ENCODE data around the gene CNTD1.

DNA sequence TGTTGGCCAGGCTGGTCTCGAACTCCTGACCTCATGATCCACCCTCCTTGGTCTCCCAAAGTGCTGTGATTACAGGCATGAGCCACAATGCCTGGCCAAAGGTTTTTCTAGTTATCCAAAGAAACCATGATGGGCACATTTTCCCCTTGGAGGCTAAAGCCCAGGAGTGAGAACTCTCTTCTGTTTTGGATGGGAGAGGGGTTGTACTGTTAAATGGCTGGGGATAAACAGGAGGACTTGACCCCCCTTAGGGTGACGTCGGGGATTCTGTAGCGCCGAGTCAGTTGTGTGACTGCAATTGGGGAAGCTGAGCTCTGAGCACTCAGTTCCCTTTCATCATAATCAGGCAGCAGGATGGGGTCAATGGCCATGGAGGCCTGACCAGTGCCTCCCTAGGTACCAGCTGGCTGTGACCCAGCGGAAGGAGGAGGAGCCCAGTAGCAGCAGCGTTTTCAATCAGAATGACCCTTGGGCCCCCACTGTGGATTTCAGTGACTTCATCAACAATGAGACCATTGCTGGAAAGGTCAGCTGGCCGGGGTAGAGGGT is 56.5 kb downstream of the CNTD1 start:
- TF ChIP-seq RAD21 (IDR thresholded peaks at IDR 0.05; ENCODE audit: low read length) (no peak), MXI1 (IDR thresholded peaks at IDR 0.05; ENCODE audit: borderline replicate concordance, low read depth, low read length) (no peak), MAZ (IDR thresholded peaks at IDR 0.05; ENCODE audit: borderline replicate concordance, low read depth, low read length) (no peak), RFX5 (IDR thresholded peaks at IDR 0.05; ENCODE audit: low read depth, low read length) (no peak), POLR2A (IDR thresholded peaks at IDR 0.05; ENCODE audit: low read depth, low read length) (no peak), RCOR1 (IDR thresholded peaks at IDR 0.05; ENCODE audit: insufficient replicate concordance, low read length) (no peak), CEBPB (IDR thresholded peaks at IDR 0.05; ENCODE audit: low read depth, low read length) (no peak), SMC3 (IDR thresholded peaks at IDR 0.05; ENCODE audit: low read depth, low read length) (no peak), FOS (IDR thresholded peaks at IDR 0.05; ENCODE audit: low read depth, low read length) (no peak), NFE2L2 (IDR thresholded peaks at IDR 0.05; ENCODE audit: low read depth, low read length) (no peak), BHLHE40 (IDR thresholded peaks at IDR 0.05; ENCODE audit: low read depth, low read length) (no peak)
- TF ChIP-seq, protein P1, sequence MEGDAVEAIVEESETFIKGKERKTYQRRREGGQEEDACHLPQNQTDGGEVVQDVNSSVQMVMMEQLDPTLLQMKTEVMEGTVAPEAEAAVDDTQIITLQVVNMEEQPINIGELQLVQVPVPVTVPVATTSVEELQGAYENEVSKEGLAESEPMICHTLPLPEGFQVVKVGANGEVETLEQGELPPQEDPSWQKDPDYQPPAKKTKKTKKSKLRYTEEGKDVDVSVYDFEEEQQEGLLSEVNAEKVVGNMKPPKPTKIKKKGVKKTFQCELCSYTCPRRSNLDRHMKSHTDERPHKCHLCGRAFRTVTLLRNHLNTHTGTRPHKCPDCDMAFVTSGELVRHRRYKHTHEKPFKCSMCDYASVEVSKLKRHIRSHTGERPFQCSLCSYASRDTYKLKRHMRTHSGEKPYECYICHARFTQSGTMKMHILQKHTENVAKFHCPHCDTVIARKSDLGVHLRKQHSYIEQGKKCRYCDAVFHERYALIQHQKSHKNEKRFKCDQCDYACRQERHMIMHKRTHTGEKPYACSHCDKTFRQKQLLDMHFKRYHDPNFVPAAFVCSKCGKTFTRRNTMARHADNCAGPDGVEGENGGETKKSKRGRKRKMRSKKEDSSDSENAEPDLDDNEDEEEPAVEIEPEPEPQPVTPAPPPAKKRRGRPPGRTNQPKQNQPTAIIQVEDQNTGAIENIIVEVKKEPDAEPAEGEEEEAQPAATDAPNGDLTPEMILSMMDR (conservative IDR thresholded peaks at IDR 0.05; ENCODE audit: low read depth, low read length): no peak
- TF ChIP-seq, protein P2, sequence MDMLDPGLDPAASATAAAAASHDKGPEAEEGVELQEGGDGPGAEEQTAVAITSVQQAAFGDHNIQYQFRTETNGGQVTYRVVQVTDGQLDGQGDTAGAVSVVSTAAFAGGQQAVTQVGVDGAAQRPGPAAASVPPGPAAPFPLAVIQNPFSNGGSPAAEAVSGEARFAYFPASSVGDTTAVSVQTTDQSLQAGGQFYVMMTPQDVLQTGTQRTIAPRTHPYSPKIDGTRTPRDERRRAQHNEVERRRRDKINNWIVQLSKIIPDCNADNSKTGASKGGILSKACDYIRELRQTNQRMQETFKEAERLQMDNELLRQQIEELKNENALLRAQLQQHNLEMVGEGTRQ (IDR thresholded peaks at IDR 0.05; ENCODE audit: low read depth, low read length): no peak
- TF ChIP-seq, protein P3, sequence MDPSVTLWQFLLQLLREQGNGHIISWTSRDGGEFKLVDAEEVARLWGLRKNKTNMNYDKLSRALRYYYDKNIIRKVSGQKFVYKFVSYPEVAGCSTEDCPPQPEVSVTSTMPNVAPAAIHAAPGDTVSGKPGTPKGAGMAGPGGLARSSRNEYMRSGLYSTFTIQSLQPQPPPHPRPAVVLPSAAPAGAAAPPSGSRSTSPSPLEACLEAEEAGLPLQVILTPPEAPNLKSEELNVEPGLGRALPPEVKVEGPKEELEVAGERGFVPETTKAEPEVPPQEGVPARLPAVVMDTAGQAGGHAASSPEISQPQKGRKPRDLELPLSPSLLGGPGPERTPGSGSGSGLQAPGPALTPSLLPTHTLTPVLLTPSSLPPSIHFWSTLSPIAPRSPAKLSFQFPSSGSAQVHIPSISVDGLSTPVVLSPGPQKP (IDR thresholded peaks at IDR 0.05; ENCODE audit: borderline replicate concordance, low read depth, low read length): no peak
